ENCODE results near the gene RAB37.

GRCh38 chr17:74739227-74739831, 2.3 kb downstream of the RAB37 start:
- TF ChIP-seq CTCF (IDR thresholded peaks at IDR 0.05 in 8 of 11, conservative IDR thresholded peaks at IDR 0.05 in 3 of 11): no peak
- TF ChIP-seq POLR2A (IDR thresholded peaks at IDR 0.05): no peak
- TF ChIP-seq POLR2AphosphoS5 (IDR thresholded peaks at IDR 0.05): no peak

Measured in spleen (tissue), 7 donors.